ENCODE data around the gene BSN.

The BSN gene

DNA sequence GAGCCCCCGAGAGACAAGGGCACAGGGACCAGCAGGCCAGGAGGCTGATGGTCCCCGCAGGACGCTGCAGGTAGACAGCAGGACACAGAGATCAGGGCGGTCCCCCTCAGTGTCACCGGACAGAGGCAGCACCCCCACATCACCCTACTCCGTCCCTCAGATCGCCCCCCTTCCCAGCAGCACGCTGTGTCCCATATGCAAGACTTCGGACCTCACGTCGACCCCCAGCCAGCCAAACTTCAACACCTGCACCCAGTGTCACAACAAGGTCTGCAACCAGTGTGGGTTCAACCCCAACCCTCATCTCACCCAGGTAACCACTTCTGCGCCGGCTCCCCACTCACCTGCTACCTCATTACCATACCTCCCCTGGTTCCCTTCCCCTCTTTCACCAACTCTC is 70.8 kb downstream of the BSN start:
- CTCF ChIA-PET = no interaction called here
- no peak for DNase-seq (ENCODE audit: low read depth, low spot score)
- TF ChIP-seq, protein P1, sequence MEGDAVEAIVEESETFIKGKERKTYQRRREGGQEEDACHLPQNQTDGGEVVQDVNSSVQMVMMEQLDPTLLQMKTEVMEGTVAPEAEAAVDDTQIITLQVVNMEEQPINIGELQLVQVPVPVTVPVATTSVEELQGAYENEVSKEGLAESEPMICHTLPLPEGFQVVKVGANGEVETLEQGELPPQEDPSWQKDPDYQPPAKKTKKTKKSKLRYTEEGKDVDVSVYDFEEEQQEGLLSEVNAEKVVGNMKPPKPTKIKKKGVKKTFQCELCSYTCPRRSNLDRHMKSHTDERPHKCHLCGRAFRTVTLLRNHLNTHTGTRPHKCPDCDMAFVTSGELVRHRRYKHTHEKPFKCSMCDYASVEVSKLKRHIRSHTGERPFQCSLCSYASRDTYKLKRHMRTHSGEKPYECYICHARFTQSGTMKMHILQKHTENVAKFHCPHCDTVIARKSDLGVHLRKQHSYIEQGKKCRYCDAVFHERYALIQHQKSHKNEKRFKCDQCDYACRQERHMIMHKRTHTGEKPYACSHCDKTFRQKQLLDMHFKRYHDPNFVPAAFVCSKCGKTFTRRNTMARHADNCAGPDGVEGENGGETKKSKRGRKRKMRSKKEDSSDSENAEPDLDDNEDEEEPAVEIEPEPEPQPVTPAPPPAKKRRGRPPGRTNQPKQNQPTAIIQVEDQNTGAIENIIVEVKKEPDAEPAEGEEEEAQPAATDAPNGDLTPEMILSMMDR (IDR thresholded peaks at IDR 0.05; ENCODE audit: insufficient read depth, low read length, missing control alignments) = no peak
- H3K4me3 ChIP-seq (ENCODE audit: low read depth, low read length) = no peak overlapping the region
- POLR2A ChIA-PET = interaction anchor here (0.6 kb wide), 1 partner anchor 42 kb away, joined by 3 read pairs; no protein-coding TSS in a partner anchor

DNA sequence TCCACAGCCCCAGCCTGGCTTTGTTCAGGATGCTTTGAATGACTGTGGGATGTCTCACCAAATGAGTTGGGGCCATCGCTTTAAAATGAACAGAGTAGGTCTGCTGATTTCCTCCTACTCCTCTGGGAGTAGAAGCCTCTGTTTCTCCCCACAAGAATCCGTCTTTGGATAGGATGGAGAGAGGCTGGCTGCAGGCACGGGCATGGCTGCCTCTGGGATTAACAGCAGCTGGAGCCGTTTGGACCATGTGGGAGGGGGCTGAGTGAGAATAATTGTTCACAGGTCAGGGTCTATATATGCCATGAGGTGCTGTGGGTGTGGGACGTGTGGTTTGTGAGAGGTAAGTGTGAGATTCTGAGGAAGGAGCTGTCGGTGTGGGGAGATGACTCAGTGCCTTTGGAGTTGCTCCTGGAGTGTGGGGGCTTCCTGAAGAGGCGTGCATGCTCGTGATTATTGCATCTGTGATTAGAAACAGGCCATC is 71.9 kb downstream of the BSN start:
- TF ChIP-seq, protein P1 (IDR thresholded peaks at IDR 0.05; ENCODE audit: insufficient read depth, low read length, missing control alignments) = no peak
- ChIA-PET CTCF (interaction anchor here (1.0 kb wide), 2 partner anchors 11 to 87 kb away, joined by 3 read pairs; no protein-coding TSS in a partner anchor), POLR2A (no interaction called here)
- no peak overlapping the region for H3K4me3 ChIP-seq (ENCODE audit: low read depth, low read length)
- DNase-seq (ENCODE audit: low read depth, low spot score) = no peak

DNA sequence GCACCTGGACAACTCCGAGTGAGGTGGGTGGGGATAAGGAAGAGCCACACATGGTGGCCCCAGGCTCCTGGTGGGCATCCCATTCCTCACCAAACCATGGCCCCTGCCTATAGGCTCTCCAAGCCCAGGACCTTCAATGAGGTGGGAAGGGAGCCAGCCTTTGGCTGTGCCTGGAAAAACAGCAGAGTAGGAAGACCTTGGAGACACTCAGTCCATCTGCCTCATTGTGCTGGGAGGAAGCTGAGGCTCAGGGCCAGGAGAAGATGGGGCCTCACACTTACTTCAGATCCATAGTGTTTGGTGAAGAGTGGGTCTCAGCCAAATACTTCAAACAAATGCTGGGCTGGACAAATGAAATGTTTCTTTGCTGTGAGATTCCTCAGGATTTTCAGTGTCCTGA is 72.5 kb downstream of the BSN start:
- POLR2A ChIA-PET = no interaction called here
- no peak overlapping the region for H3K4me3 ChIP-seq (ENCODE audit: low read depth, low read length)
- DNase-seq (ENCODE audit: low read depth, low spot score) = no peak
- TF ChIP-seq, protein P1 (IDR thresholded peaks at IDR 0.05; ENCODE audit: insufficient read depth, low read length, missing control alignments) = no peak
- CTCF ChIA-PET = interaction anchor here (1.0 kb wide), 2 partner anchors 11 to 87 kb away, joined by 3 read pairs; no protein-coding TSS in a partner anchor

DNA sequence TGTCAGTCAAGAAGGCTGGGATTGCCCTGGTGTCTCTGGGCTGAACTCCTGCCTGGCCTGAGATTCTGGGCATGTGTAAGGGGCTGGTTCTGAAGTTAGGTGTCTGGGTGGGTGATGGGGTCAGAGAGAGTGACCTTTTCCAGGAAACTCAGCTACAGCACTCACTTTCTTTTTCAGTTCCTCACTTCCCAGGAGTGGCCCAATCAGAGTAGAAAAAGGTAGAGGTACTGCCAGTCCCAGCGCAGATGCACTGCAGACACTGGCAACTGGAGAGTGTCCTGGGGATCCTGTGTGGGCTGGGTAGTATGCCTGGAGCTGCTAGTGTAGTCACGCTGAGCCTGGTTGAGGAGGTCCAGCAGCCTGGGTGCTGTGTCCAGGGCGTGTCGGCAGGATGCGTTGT is 73.4 kb downstream of the BSN start:
- TF ChIP-seq, protein P1 (IDR thresholded peaks at IDR 0.05; ENCODE audit: insufficient read depth, low read length, missing control alignments) = no peak
- CTCF ChIA-PET = interaction anchor here (0.5 to 2.1 kb wide), 3 partner anchors 44 to 173 kb away, joined by 3 to 8 read pairs (median 4); no protein-coding TSS in a partner anchor
- no peak for DNase-seq (ENCODE audit: low read depth, low spot score)
- no peak overlapping the region for H3K4me3 ChIP-seq (ENCODE audit: low read depth, low read length)
- POLR2A ChIA-PET = no interaction called here

DNA sequence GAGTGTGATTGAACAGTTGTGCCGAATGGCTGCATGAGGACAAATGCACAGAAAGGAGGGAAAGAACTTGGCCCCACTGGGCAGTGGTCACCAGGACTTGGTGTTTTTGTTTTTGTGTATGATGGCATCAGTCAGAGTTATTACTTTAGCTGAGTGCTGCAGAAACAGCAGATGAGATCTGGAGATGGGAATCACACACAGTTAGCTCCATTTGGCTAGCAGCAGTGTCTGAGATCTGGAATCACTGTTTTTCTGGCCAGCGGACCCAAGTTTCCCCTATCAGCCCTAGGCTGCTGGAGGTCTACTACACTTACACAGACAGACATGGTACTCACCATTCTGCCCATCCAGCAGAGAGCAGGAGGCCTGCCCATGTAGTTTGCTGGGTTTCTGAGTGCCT is 74.0 kb downstream of the BSN start:
- POLR2A ChIA-PET = no interaction called here
- DNase-seq (ENCODE audit: low read depth, low spot score) = no peak
- no peak overlapping the region for H3K4me3 ChIP-seq (ENCODE audit: low read depth, low read length)
- TF ChIP-seq, protein P1 (IDR thresholded peaks at IDR 0.05; ENCODE audit: insufficient read depth, low read length, missing control alignments) = no peak
- CTCF ChIA-PET = interaction anchor here (0.5 to 2.1 kb wide), 3 partner anchors 43 to 172 kb away, joined by 3 to 8 read pairs (median 4); no protein-coding TSS in a partner anchor

DNA sequence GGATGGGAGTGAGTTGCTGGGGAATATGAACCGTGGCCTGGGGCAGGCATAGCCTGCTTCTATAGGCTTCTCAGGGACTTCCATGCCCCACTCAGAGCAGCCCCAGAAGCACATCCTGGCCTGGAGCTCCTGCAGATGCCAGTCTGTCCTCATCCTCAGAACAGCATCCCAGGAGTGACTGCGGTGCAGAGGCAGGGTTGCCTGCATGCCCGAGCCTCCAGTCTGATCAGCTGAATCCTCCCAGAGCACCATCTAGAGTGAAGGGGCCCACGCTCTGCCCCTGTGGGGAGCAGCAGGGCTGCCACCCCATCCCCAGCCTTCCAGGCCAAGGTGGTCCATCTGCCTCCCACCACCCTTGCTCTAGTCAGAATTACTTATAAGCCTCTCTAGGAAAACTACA is 75.2 kb downstream of the BSN start:
- TF ChIP-seq, protein P1 (IDR thresholded peaks at IDR 0.05; ENCODE audit: insufficient read depth, low read length, missing control alignments) = no peak
- no peak for DNase-seq (ENCODE audit: low read depth, low spot score)
- CTCF ChIA-PET = no interaction called here
- POLR2A ChIA-PET = no interaction called here
- no peak overlapping the region for H3K4me3 ChIP-seq (ENCODE audit: low read depth, low read length)

Data from AG04449 (cell line).